22Rv1 (cell line): ENCODE results near the gene LRSAM1.
A peak's percentile ranks its signal among the peaks of the same experiment; 100 is the strongest.

Source experiments
- H3K27ac ChIP-seq: fragments of 450-650 bp; 2 replicates; pipeline ENCODE4 v1.5.1; 2017
- CTCF ChIP-seq: fragments of 450-650 bp; IDR thresholded peaks from 2 replicates; pipeline ENCODE4 v1.5.1; 2017; ENCODE audit warnings: mild to moderate bottlenecking
- ZFX ChIP-seq: fragments of 450-650 bp; IDR thresholded peaks from 2 replicates; pipeline ENCODE4 v1.6.1; 2017; ENCODE audit warnings: antibody characterized with exemption, borderline replicate concordance

The LRSAM1 gene

DNA sequence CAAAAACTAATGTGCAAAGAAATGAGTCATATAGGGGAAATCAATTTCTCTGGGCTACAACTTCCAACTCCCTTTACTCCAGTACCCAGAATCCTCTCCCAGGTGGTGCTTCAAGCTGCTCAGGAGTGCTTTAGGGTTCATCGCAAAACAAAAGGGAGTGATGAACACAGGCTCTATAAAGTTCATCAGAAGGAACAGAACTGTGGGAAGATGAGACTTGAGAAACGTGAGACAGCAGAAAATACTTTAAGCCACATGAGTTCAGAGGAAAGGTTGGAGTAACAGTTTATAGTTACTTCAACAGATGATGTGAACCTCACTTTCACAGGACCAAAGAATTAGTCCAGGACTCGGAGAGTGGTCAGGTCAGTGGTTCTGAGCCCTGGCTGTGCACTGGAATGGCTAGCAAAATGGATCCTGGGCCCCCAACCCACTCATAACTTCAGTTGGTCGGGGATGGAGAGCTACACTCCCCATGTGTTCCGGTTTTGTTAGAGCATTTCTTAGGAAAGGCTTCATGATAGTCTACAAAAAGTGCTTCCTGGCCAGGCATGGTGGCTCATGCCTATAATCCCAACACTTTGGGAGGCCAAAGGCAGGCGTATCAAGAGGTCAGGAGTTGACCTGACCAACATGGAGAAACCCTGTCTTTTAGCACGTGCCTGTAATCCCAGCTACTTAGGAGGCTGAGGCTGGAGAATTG, 4.4 kb upstream of the LRSAM1 start:
- H3K27ac ChIP-seq = peak overlapping the region; percentile 95
- TF ChIP-seq ZFX (no peak), CTCF (no peak)

DNA sequence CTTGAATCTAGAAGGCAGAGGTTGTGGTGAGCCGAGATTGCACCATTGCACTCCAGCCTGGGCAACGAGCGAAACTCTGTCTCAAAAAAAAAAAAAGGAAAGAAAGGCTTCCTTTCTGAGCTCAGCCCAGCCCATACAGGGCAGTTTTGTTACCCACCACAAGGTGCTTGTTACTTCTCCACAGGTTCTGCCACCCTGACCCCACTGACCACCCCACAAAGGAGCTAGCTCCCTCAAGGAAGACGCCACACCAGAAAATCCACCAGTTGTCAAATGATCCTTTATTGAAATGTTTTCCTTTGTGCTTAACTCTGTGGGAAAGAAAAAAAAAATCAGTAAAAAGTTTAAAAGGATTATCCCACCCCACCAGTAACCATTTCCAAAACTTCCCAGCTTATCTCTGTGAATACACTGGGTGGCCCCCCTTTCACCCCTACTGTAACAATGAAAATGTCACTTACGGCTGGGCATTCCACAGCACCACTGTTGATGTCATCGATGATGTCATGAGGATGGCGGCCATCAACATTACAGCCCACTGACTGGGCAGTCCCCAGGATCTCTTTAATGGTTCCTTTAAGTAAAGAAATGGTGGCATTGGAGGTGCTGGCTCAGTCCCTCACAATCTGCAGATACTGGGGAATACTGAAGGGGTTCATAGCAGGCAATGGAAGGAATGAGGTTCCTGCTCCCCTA, 3.7 kb upstream of the LRSAM1 start:
- no peak for TF ChIP-seq CTCF
- H3K27ac ChIP-seq = peak overlapping the region; percentile 95

DNA sequence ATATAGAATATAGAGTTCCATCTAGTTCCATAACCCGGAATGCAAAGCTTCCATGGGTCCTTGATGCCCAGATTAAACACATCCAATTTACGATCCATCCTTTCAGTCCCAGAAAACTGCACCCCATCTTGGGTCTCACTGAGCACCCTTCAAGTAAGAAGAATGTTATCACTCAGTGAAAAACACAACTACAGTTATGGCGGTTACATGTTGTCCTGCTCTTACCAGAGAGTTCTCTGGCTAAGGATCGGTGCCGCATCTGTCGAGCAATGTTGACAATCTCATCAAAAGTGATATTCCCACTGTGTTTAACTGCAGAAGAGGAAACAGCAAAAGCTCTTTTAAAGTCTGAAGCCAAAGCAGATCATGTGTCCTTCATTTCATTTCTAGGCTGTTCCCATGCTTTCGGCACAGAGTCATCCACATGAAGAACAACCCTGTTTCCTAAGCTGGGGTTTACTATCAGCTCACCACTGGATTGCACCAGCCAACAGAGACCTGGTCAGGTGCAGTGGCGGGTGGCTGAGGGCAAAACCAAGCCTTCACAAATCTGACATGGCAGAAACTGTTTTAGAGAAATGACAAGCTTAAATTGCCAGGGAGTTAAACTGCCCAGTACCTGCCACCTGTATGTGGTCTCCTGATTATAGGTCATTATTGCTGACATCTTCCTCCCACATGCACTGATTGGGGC, 3.1 kb upstream of the LRSAM1 start:
- TF ChIP-seq ZFX = no peak
- no peak for TF ChIP-seq CTCF
- peak overlapping the region; percentile 95 for H3K27ac ChIP-seq

DNA sequence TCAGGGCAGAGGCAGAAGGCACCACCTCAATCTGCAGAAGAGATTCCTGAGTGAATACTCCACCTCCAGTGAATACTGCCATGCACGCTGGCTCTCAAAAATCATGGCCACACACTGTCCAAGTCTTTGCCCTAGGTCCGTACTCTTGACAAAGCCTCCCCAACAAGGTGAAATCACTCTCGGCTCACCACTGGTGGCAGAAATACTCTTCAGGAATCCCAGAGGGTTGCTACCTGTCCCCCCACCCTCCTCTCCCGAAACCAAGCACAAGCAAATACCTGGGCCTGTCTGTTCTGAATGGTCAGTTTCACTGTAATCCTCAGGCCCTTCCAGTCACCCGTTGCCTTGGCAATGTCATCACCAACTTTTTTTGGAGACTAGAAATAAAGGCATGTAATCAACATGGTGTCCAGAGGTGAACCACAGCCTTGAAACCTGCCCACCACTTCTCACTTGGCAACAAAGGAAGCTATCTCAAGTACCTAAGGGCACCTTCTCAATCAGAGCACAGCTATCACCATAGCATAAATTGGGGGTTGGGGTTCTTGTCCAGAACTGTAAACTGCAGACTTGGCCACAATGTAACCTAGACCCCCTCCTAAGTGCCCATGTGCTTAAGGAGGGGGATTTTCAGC, 1.9 kb upstream of the LRSAM1 start:
- no peak for TF ChIP-seq CTCF
- no peak for TF ChIP-seq ZFX
- H3K27ac ChIP-seq = peak overlapping the region; percentile 95

- peak overlapping the region; percentile 95 for H3K27ac ChIP-seq
- TF ChIP-seq CTCF = no peak
- no peak for TF ChIP-seq ZFX
Observed at GRCh38 chr9:127450243-127450760, 1.0 kb upstream of the LRSAM1 start.

DNA sequence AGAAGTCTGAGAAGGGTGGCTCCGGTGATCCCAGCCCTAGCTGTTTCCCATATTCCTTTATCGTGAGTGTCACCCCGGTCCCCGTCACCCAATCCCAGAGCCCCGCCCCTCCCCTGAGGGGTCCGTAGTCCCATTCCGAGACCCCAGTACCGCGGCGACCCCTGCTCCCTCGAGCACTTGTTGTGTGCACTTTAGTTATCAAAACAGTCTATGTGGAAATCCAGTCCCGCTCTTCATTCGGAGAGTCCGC, 223 bp downstream of the LRSAM1 start:
- TF ChIP-seq CTCF (no peak), ZFX (no peak)
- H3K27ac ChIP-seq = peak overlapping the region; percentile 95
